Natural killer cell treated with Interleukin-12 subunit alpha and Interleukin-12 subunit beta and Interleukin-15 and Interleukin-18, amount 100 ng/mL, for 72 hours (primary cell): ENCODE measurements around the gene CIZ1. TPM values are rescaled to one million over a fixed set of nuclear protein-coding genes. Genes with fewer than 3 reads are reported as not detected.
"Not testable (repeated sequence)": the region's sequence is repeated elsewhere in the genome, so short reads cannot be mapped to it uniquely, and the experiment has no call there.

Experiments
- ATAC-seq, 2 donors: fragments of 150-1000 bp; cut with Tn5 transposase in 1 of 2; sonication (Bioruptor Pico), chemical (Tn5 transposase) in 1 of 2; 2 replicates each; pipeline ENCODE4 v1.10.0; 2021
- DNase-seq: peaks from one replicate; pipeline ENCODE4 v3.0.0; 2022; ENCODE audit warnings: low spot score
- H3K27ac Mint-ChIP-seq, 2 donors: 1 replicate in 1 of 2; 2 replicates in 1 of 2; pipeline ENCODE4 v1.8.0; 2022; ENCODE audit warnings: mixed read lengths in 2 of 2, mild to moderate bottlenecking in 1 of 2, moderate library complexity in 1 of 2
- H3K27me3 Mint-ChIP-seq, 2 donors: 1 replicate in 1 of 2; 2 replicates in 1 of 2; pipeline ENCODE4 v1.8.0; 2022; ENCODE audit warnings: mixed read lengths in 2 of 2
- H3K36me3 Mint-ChIP-seq: one replicate; pipeline ENCODE4 v1.8.0; 2022; ENCODE audit warnings: mixed read lengths
- H3K4me1 Mint-ChIP-seq, 2 donors: 1 replicate in 1 of 2; 2 replicates in 1 of 2; pipeline ENCODE4 v1.8.0; 2022; ENCODE audit warnings: low read depth in 2 of 2, mixed read lengths in 2 of 2, mild to moderate bottlenecking in 1 of 2
- H3K4me3 Mint-ChIP-seq: one replicate; pipeline ENCODE4 v1.8.0; 2022; ENCODE audit warnings: mixed read lengths
- H3K9me3 Mint-ChIP-seq: 2 replicates; pipeline ENCODE4 v1.8.0; 2022; ENCODE audit warnings: mixed read lengths
- total RNA-seq, 2 donors: library from RNA; stranded (reverse); gene quantifications; one replicate each; pipeline ENCODE4 v1.2.3, GENCODE V29; 2022

The CIZ1 gene
- total RNA-seq, 2 donors from 2014 or later, result 114 to 135 TPM

GRCh38 chr9:128130651-128131050 is 60.7 kb downstream of the CIZ1 start:
- not testable (repeated sequence) for H3K27ac Mint-ChIP-seq, H3K4me3 Mint-ChIP-seq, DNase-seq, ATAC-seq, H3K36me3 Mint-ChIP-seq, H3K9me3 Mint-ChIP-seq
- H3K4me1 Mint-ChIP-seq, result peaks cover 18 to 20% of the 10 kb centered on the region in 2 donors
- peaks cover 14 to 29% of the 10 kb centered on the region in 2 donors for H3K27me3 Mint-ChIP-seq

- Mint-ChIP-seq H3K4me1 (peaks cover 23 to 24% of the 10 kb centered on the region in 2 donors), H3K27me3 (peaks cover 14 to 24% of the 10 kb centered on the region in 2 donors), H3K4me3 (peak overlapping the region; percentile 50)
- not testable (repeated sequence) for DNase-seq, H3K27ac Mint-ChIP-seq, ATAC-seq, H3K36me3 Mint-ChIP-seq, H3K9me3 Mint-ChIP-seq
Measured at GRCh38 chr9:128129976-128130590, 61.3 kb downstream of the CIZ1 start.

- peak overlapping the region; percentile 92 to 99 for H3K27ac Mint-ChIP-seq
- peaks cover 14% of the 10 kb centered on the region in 2 donors for H3K27me3 Mint-ChIP-seq
- DNase-seq (peak; percentile 59), ATAC-seq (no peak)
- no peaks in the 10 kb centered on the region for H3K36me3 Mint-ChIP-seq
- no peaks in the 10 kb centered on the region for H3K9me3 Mint-ChIP-seq
- peak overlapping the region; percentile 88 for H3K4me3 Mint-ChIP-seq
- H3K4me1 Mint-ChIP-seq, result peaks cover 25 to 26% of the 10 kb centered on the region in 2 donors
Measured at GRCh38 chr9:128128836-128129590, 62.4 kb downstream of the CIZ1 start.

- Mint-ChIP-seq H3K4me1 (peaks cover 25 to 26% of the 10 kb centered on the region in 2 donors), H3K27ac (peak overlapping the region; percentile 92 to 99), H3K4me3 (peak overlapping the region; percentile 88), H3K9me3 (no peaks in the 10 kb centered on the region), H3K27me3 (peaks cover 6 to 8% of the 10 kb centered on the region in 2 donors), H3K36me3 (no peaks in the 10 kb centered on the region)
- peak; percentile 90 to 91 for ATAC-seq
- DNase-seq, result peak; percentile 88
Measured at GRCh38 chr9:128127990-128128835, 63.2 kb downstream of the CIZ1 start.

GRCh38 chr9:128127568-128127989 is 63.8 kb downstream of the CIZ1 start, which contains the start of gene PTGES2:
TSS of gene PTGES2 (minus strand) at chr9:128127729. CDS start at chr9:128127717, 12 bp downstream.
- ATAC-seq, result peak; percentile 81 to 83
- DNase-seq, result peak; percentile 89
- no peaks in the 10 kb centered on the region for H3K36me3 Mint-ChIP-seq
- no peaks in the 10 kb centered on the region for H3K9me3 Mint-ChIP-seq
- H3K4me1 Mint-ChIP-seq, result peaks cover 25 to 26% of the 10 kb centered on the region in 2 donors
- H3K27ac Mint-ChIP-seq, result peak within 1 kb of the TSS; percentile 92 to 99
- peaks cover 0 to 1% of the 10 kb centered on the region in 2 donors for H3K27me3 Mint-ChIP-seq
- H3K4me3 Mint-ChIP-seq, result peak within 1 kb of the TSS; percentile 88

- no peak for DNase-seq
- Mint-ChIP-seq H3K27ac (peak overlapping the region; percentile 28 to 65), H3K4me3 (peak overlapping the region; percentile 77), H3K27me3 (no peaks in the 10 kb centered on the region), H3K36me3 (no peaks in the 10 kb centered on the region), H3K9me3 (no peaks in the 10 kb centered on the region), H3K4me1 (peaks cover 25 to 26% of the 10 kb centered on the region in 2 donors)
- no peak for ATAC-seq
Measured at GRCh38 chr9:128125580-128126354, 65.6 kb downstream of the CIZ1 start.

GRCh38 chr9:128124873-128125579 is 66.3 kb downstream of the CIZ1 start:
- H3K4me3 Mint-ChIP-seq, result peak overlapping the region; percentile 35
- H3K27me3 Mint-ChIP-seq, result no peaks in the 10 kb centered on the region
- ATAC-seq (no peak), DNase-seq (no peak)
- no peaks in the 10 kb centered on the region for H3K9me3 Mint-ChIP-seq
- H3K36me3 Mint-ChIP-seq, result no peaks in the 10 kb centered on the region
- H3K27ac Mint-ChIP-seq, result peak overlapping the region in 1 of 2 donors; percentile 62
- peaks cover 25 to 26% of the 10 kb centered on the region in 2 donors for H3K4me1 Mint-ChIP-seq

GRCh38 chr9:128124451-128124850 is 66.9 kb downstream of the CIZ1 start:
- no peak overlapping the region for H3K4me3 Mint-ChIP-seq
- ATAC-seq (no peak), DNase-seq (peak; percentile 23)
- no peaks in the 10 kb centered on the region for H3K9me3 Mint-ChIP-seq
- H3K36me3 Mint-ChIP-seq, result no peaks in the 10 kb centered on the region
- no peaks in the 10 kb centered on the region for H3K27me3 Mint-ChIP-seq
- H3K4me1 Mint-ChIP-seq, result peaks cover 23 to 24% of the 10 kb centered on the region in 2 donors
- H3K27ac Mint-ChIP-seq, result no peak overlapping the region

GRCh38 chr9:128123451-128124080 is 67.8 kb downstream of the CIZ1 start:
- ATAC-seq (no peak), DNase-seq (peak; percentile 22)
- no peaks in the 10 kb centered on the region for H3K9me3 Mint-ChIP-seq
- peaks cover 15 to 17% of the 10 kb centered on the region in 2 donors for H3K4me1 Mint-ChIP-seq
- H3K27ac Mint-ChIP-seq, result no peak overlapping the region
- no peaks in the 10 kb centered on the region for H3K36me3 Mint-ChIP-seq
- H3K4me3 Mint-ChIP-seq, result no peak overlapping the region
- no peaks in the 10 kb centered on the region for H3K27me3 Mint-ChIP-seq

- Mint-ChIP-seq H3K36me3 (no peaks in the 10 kb centered on the region), H3K27me3 (no peaks in the 10 kb centered on the region), H3K4me3 (no peak overlapping the region), H3K4me1 (peaks cover 14 to 18% of the 10 kb centered on the region in 2 donors), H3K27ac (no peak overlapping the region), H3K9me3 (no peaks in the 10 kb centered on the region)
- no peak for ATAC-seq
- DNase-seq, result peak; percentile 53
Measured at GRCh38 chr9:128122809-128123175, 68.6 kb downstream of the CIZ1 start.

GRCh38 chr9:128121924-128122808 is 69.2 kb downstream of the CIZ1 start:
- peak; percentile 57 for DNase-seq
- H3K9me3 Mint-ChIP-seq, result no peaks in the 10 kb centered on the region
- no peaks in the 10 kb centered on the region for H3K36me3 Mint-ChIP-seq
- ATAC-seq, result no peak
- no peak overlapping the region for H3K27ac Mint-ChIP-seq
- peaks cover 19 to 21% of the 10 kb centered on the region in 2 donors for H3K4me1 Mint-ChIP-seq
- no peaks in the 10 kb centered on the region for H3K27me3 Mint-ChIP-seq
- H3K4me3 Mint-ChIP-seq, result no peak overlapping the region
